HTR-8/SVneo (cell line): ENCODE results near the gene CPED1.
"Not testable (repeated sequence)": the region's sequence is repeated elsewhere in the genome, so short reads cannot be mapped to it uniquely, and the experiment has no call there.

Experiments
- DNase-seq: peaks from one replicate; pipeline ENCODE4 v3.0.0; 2011; ENCODE audit warnings: low spot score, mixed read lengths; ENCODE audit not compliant: insufficient read length
- FAIRE-seq: peaks from 2 replicates; lab custom pipeline; 2011; peaks lifted over from hg19 to GRCh38; lab: Jason Lieb, UNC

CPED1 gene

GRCh38 chr7:121036776-121037175, 48.3 kb downstream of the CPED1 start:
- not testable (repeated sequence) for DNase-seq, FAIRE-seq

- not testable (repeated sequence) for DNase-seq, FAIRE-seq
These were observed 48.8 kb downstream of the CPED1 start for GRCh38 chr7:121037329-121037728.

GRCh38 chr7:121037957-121038716, 49.6 kb downstream of the CPED1 start:
- FAIRE-seq (no peak), DNase-seq (no peak)

GRCh38 chr7:121038717-121039509, 50.4 kb downstream of the CPED1 start:
- DNase-seq (no peak), FAIRE-seq (no peak)

GRCh38 chr7:121039510-121039822, 51.0 kb downstream of the CPED1 start:
- FAIRE-seq (no peak), DNase-seq (no peak)

- DNase-seq (no peak), FAIRE-seq (no peak)
These were observed 51.5 kb downstream of the CPED1 start for GRCh38 chr7:121039994-121040393.

- FAIRE-seq: no peak
- DNase-seq: no peak
These were observed 53.1 kb downstream of the CPED1 start for GRCh38 chr7:121041516-121042148.

- FAIRE-seq (no peak), DNase-seq (no peak)
These were observed 53.7 kb downstream of the CPED1 start for GRCh38 chr7:121042195-121042594.

- no peak for FAIRE-seq
- no peak for DNase-seq
These were observed 54.4 kb downstream of the CPED1 start for GRCh38 chr7:121042899-121043298.

- FAIRE-seq: no peak
These were observed 55.1 kb downstream of the CPED1 start for GRCh38 chr7:121043314-121044234.

GRCh38 chr7:121045090-121045489, 56.6 kb downstream of the CPED1 start:
- FAIRE-seq (no peak), DNase-seq (no peak)

More at GRCh38 chr7:121043314-121044234, 55.1 kb downstream of the CPED1 start:
- DNase-seq: no peak

GRCh38 chr7:121046009-121046408, 57.5 kb downstream of the CPED1 start:
- no peak for FAIRE-seq
- DNase-seq: no peak

- DNase-seq (no peak), FAIRE-seq (no peak)
These were observed 58.5 kb downstream of the CPED1 start for GRCh38 chr7:121046893-121047468.

GRCh38 chr7:121048195-121048594, 59.7 kb downstream of the CPED1 start:
- DNase-seq (no peak), FAIRE-seq (no peak)

GRCh38 chr7:121049028-121049791, 60.7 kb downstream of the CPED1 start:
- no peak for DNase-seq
- FAIRE-seq: no peak

GRCh38 chr7:121049897-121050296, 61.4 kb downstream of the CPED1 start:
- no peak for FAIRE-seq
- no peak for DNase-seq

GRCh38 chr7:121053219-121053618, 64.7 kb downstream of the CPED1 start:
- DNase-seq (no peak), FAIRE-seq (no peak)

GRCh38 chr7:121054925-121055324, 66.4 kb downstream of the CPED1 start:
- DNase-seq (no peak), FAIRE-seq (no peak)

GRCh38 chr7:121057878-121058277, 69.4 kb downstream of the CPED1 start:
- DNase-seq (no peak), FAIRE-seq (no peak)
